CD8-positive, alpha-beta memory T cell (primary cell): ENCODE data around the gene LYPLAL1. TPM values are rescaled to one million over a fixed set of nuclear protein-coding genes. Genes with fewer than 3 reads are reported as not detected.
"Not testable (repeated sequence)": the region's sequence is repeated elsewhere in the genome, so short reads cannot be mapped to it uniquely, and the experiment has no call there.

Experiments
- CTCF ChIA-PET: fragments of 350-600 bp; sonication (Branson Sonifier 250); formaldehyde crosslinking; loops from one replicate; lab custom pipeline; 2021; ENCODE audit warnings: antibody characterized with exemption; lab: Charles Lee
- POLR2A ChIA-PET: fragments of 350-600 bp; sonication (Branson Sonifier 250); formaldehyde crosslinking; loops from one replicate; lab custom pipeline; 2021; ENCODE audit warnings: antibody characterized with exemption; lab: Charles Lee
- DNase-seq, 5 donors: peaks; one replicate each; pipeline versions ENCODE4 v3.0.0 to v3.0.0-alpha.2; 2020 to 2022; ENCODE audit warnings: mixed read lengths in 1 of 5
- H3K27ac ChIP-seq: one replicate; pipeline ENCODE4 v1.7.0; 2013; ENCODE audit warnings: low read depth, mild to moderate bottlenecking, low read length, moderate library complexity
- H3K27me3 ChIP-seq: 2 replicates; pipeline ENCODE4 v1.7.0; 2013; ENCODE audit warnings: low read length, mild to moderate bottlenecking; ENCODE audit not compliant: insufficient read depth, poor library complexity, severe bottlenecking
- H3K36me3 ChIP-seq: 2 replicates; pipeline ENCODE4 v1.7.0; 2013; ENCODE audit warnings: mild to moderate bottlenecking, low read length, moderate library complexity; ENCODE audit not compliant: insufficient read depth
- H3K4me1 ChIP-seq: 2 replicates; pipeline ENCODE4 v1.7.0; 2013; ENCODE audit warnings: mild to moderate bottlenecking, low read length, moderate library complexity; ENCODE audit not compliant: insufficient read depth
- H3K4me3 ChIP-seq: 2 replicates; pipeline ENCODE4 v1.7.0; 2013; ENCODE audit warnings: mild to moderate bottlenecking, low read length
- H3K9me3 ChIP-seq: 2 replicates; pipeline ENCODE4 v1.7.0; 2013; ENCODE audit warnings: mild to moderate bottlenecking, low read length
- H3K27ac Mint-ChIP-seq, 8 donors: one replicate each; pipeline ENCODE4 v1.8.0; 2020 to 2021; ENCODE audit warnings: mixed read lengths in 8 of 8, mild to moderate bottlenecking in 6 of 8, inconsistent platforms in 3 of 8, moderate library complexity in 3 of 8
- H3K27me3 Mint-ChIP-seq, 2 donors: one replicate each; pipeline ENCODE4 v1.8.0; 2020 to 2021; ENCODE audit warnings: mixed read lengths in 2 of 2, mild to moderate bottlenecking in 1 of 2, moderate library complexity in 1 of 2
- H3K36me3 Mint-ChIP-seq, 3 donors: one replicate each; pipeline ENCODE4 v1.8.0; 2020 to 2021; ENCODE audit warnings: mixed read lengths in 3 of 3, inconsistent platforms in 1 of 3, mild to moderate bottlenecking in 1 of 3
- H3K4me1 Mint-ChIP-seq, 3 donors: one replicate each; pipeline ENCODE4 v1.8.0; 2020 to 2021; ENCODE audit warnings: mixed read lengths in 3 of 3, inconsistent platforms in 1 of 3, mild to moderate bottlenecking in 1 of 3
- H3K4me3 Mint-ChIP-seq, 7 donors: one replicate each; pipeline ENCODE4 v1.8.0; 2020 to 2021; ENCODE audit warnings: mixed read lengths in 7 of 7, mild to moderate bottlenecking in 6 of 7, moderate library complexity in 4 of 7, inconsistent platforms in 2 of 7
- H3K9me3 Mint-ChIP-seq, 5 donors: one replicate each; pipeline ENCODE4 v1.8.0; 2020 to 2022; ENCODE audit warnings: mixed read lengths in 5 of 5, mild to moderate bottlenecking in 3 of 5, moderate library complexity in 2 of 5, inconsistent platforms in 1 of 5
- polyA plus RNA-seq: library from polyadenylated mRNA; unstranded; fragments of 300-500 nt; fragmentation: Illumina TruSeq; gene quantifications from one replicate; pipeline ENCODE4 v1.2.3, GENCODE V29; 2021
- total RNA-seq, 2 experiments: library from RNA; stranded (reverse); gene quantifications; one replicate each; pipeline ENCODE4 v1.2.3, GENCODE V29; 2021

Gene LYPLAL1
- total and polyA plus RNA-seq, 3 experiments from 2014 or later: 19.9 to 28.5 (median 22.9) TPM

- H3K27me3 Mint-ChIP-seq, H3K27me3 ChIP-seq, H3K27ac Mint-ChIP-seq, H3K4me1 Mint-ChIP-seq, H3K9me3 ChIP-seq, POLR2A ChIA-PET, CTCF ChIA-PET, H3K4me1 ChIP-seq, H3K27ac ChIP-seq, H3K4me3 ChIP-seq, H3K4me3 Mint-ChIP-seq, DNase-seq, H3K36me3 ChIP-seq: not testable (repeated sequence)
- Mint-ChIP-seq H3K9me3 (peaks cover 6 to 23% (median 8%) of the 10 kb centered on the region in 5 donors), H3K36me3 (peaks cover 1 to 34% (median 1%) of the 10 kb centered on the region in 3 donors)
Observed at GRCh38 chr1:219250468-219250867, 76.8 kb downstream of the LYPLAL1 start.

- Histone ChIP-seq H3K27ac (no peak overlapping the region), H3K9me3 (peaks cover 3% of the 10 kb centered on the region), H3K4me3 (no peak overlapping the region), H3K36me3 (no peaks in the 10 kb centered on the region), H3K27me3 (no peaks in the 10 kb centered on the region), H3K4me1 (no peaks in the 10 kb centered on the region)
- Mint-ChIP-seq H3K36me3 (peaks cover 5 to 65% (median 7%) of the 10 kb centered on the region in 3 donors), H3K4me3 (no peak overlapping the region), H3K27me3 (peaks cover 0 to 3% of the 10 kb centered on the region in 2 donors), H3K9me3 (peaks cover 23 to 52% (median 35%) of the 10 kb centered on the region in 5 donors), H3K4me1 (no peaks in the 10 kb centered on the region), H3K27ac (no peak overlapping the region)
- CTCF ChIA-PET: no interaction called here
- POLR2A ChIA-PET: no interaction called here
- no peak for DNase-seq
Observed at GRCh38 chr1:219257751-219258150, 84.1 kb downstream of the LYPLAL1 start.

GRCh38 chr1:219261454-219261853, 87.8 kb downstream of the LYPLAL1 start:
- Mint-ChIP-seq H3K36me3 (peaks cover 5 to 37% (median 5%) of the 10 kb centered on the region in 3 donors), H3K27ac (no peak overlapping the region), H3K27me3 (no peaks in the 10 kb centered on the region), H3K4me1 (no peaks in the 10 kb centered on the region), H3K4me3 (no peak overlapping the region), H3K9me3 (peaks cover 16 to 34% (median 33%) of the 10 kb centered on the region in 5 donors)
- Histone ChIP-seq H3K9me3 (peaks cover 3% of the 10 kb centered on the region), H3K36me3 (no peaks in the 10 kb centered on the region), H3K4me3 (no peak overlapping the region), H3K4me1 (no peaks in the 10 kb centered on the region), H3K27me3 (no peaks in the 10 kb centered on the region), H3K27ac (no peak overlapping the region)
- ChIA-PET POLR2A (no interaction called here), CTCF (no interaction called here)
- DNase-seq: no peak
